MM.1S (cell line): ENCODE measurements around the gene FDX2.
A peak's percentile ranks its signal among the peaks of the same experiment; 100 is the strongest.

ENCODE experiments used
- DNase-seq: peaks from one replicate; pipeline ENCODE4 v3.0.0-alpha.2; 2015
- H2AFZ ChIP-seq: fragments of 300-600 bp; sonication (generic); 2 replicates; pipeline ENCODE4 v1.6.0; 2016; ENCODE audit warnings: antibody characterized with exemption, low read length
- H3F3A ChIP-seq: fragments of 300-600 bp; sonication (generic); 2 replicates; pipeline ENCODE4 v1.6.1; 2016; ENCODE audit warnings: mild to moderate bottlenecking, antibody characterized with exemption, low read length, moderate library complexity, mixed read lengths; ENCODE audit not compliant: insufficient read depth
- H3K27ac ChIP-seq: fragments of 300-600 bp; sonication (generic); 2 replicates; pipeline ENCODE4 v1.5.1; 2016; ENCODE audit warnings: mild to moderate bottlenecking, low read length
- H3K27me3 ChIP-seq: fragments of 300-600 bp; sonication (generic); replicated peaks from 2 replicates; pipeline ENCODE4 v1.6.0; 2016; ENCODE audit warnings: low read length; ENCODE audit not compliant: insufficient read depth
- H3K36me3 ChIP-seq: fragments of 300-600 bp; sonication (generic); replicated peaks from 2 replicates; pipeline ENCODE4 v1.6.1; 2016; ENCODE audit warnings: mild to moderate bottlenecking, low read length, mixed read lengths; ENCODE audit not compliant: insufficient read depth
- H3K4me1 ChIP-seq: fragments of 300-600 bp; sonication (generic); 2 replicates; pipeline ENCODE4 v1.6.1; 2016; ENCODE audit warnings: low read length, mixed read lengths
- H3K4me2 ChIP-seq: fragments of 300-600 bp; sonication (generic); 2 replicates; pipeline ENCODE4 v1.6.0; 2016; ENCODE audit warnings: low read depth, low read length
- H3K4me3 ChIP-seq: fragments of 300-600 bp; sonication (generic); 2 replicates; pipeline ENCODE4 v1.5.1; 2016; ENCODE audit warnings: low read length, mixed read lengths
- H3K79me2 ChIP-seq: fragments of 300-600 bp; sonication (generic); 2 replicates; pipeline ENCODE4 v1.6.1; 2016; ENCODE audit warnings: mixed run types, low read length, mixed read lengths
- H3K9ac ChIP-seq: fragments of 300-600 bp; sonication (generic); 2 replicates; pipeline ENCODE4 v1.6.1; 2016; ENCODE audit warnings: low read length, mixed read lengths
- H3K9me2 ChIP-seq: fragments of 300-600 bp; sonication (generic); replicated peaks from 2 replicates; pipeline ENCODE4 v1.6.1; 2016; ENCODE audit warnings: mild to moderate bottlenecking, low read length, mixed read lengths; ENCODE audit not compliant: insufficient read depth
- H3K9me3 ChIP-seq: fragments of 300-600 bp; sonication (generic); replicated peaks from 2 replicates; pipeline ENCODE4 v1.6.1; 2016; ENCODE audit warnings: mild to moderate bottlenecking, low read length, mixed read lengths; ENCODE audit not compliant: insufficient read depth
- H4K20me1 ChIP-seq: fragments of 300-600 bp; sonication (generic); 2 replicates; pipeline ENCODE4 v1.6.1; 2016; ENCODE audit warnings: mild to moderate bottlenecking, low read length, moderate library complexity, mixed read lengths; ENCODE audit not compliant: insufficient read depth
- CTCF ChIP-seq: fragments of 300-600 bp; sonication (generic); IDR thresholded peaks from 2 replicates; pipeline ENCODE4 v1.5.1; 2016; ENCODE audit warnings: antibody characterized with exemption, low read length, mixed read lengths
- EZH2 ChIP-seq: fragments of 300-600 bp; sonication (generic); optimal IDR thresholded peaks from 2 replicates; pipeline ENCODE3; 2017; ENCODE audit warnings: low read depth, mild to moderate bottlenecking, antibody characterized with exemption, low read length, mixed read lengths
- EZH2phosphoT487 ChIP-seq: fragments of 300-600 bp; sonication (generic); IDR thresholded peaks from 2 replicates; pipeline ENCODE4 v1.6.1; 2018; ENCODE audit warnings: antibody characterized with exemption, low read length

Gene FDX2

GRCh38 chr19:10315335-10316214, at the start of gene FDX2:
TSS of gene FDX2 (minus strand) at chr19:10316015. CDS start at chr19:10315996, 19 bp downstream.
- DNase-seq: peak; percentile 87
- Histone ChIP-seq H3K4me2 (peak within 1 kb of the TSS; percentile 96), H3F3A (no peaks in the 10 kb centered on the region), H3K4me3 (peak within 1 kb of the TSS; percentile 90), H3K79me2 (peaks cover 3% of the 10 kb centered on the region; the same call in 1 of the 2 replicates), H3K9me2 (no peaks in the 10 kb centered on the region), H3K27ac (peak within 1 kb of the TSS; percentile 3; the same call in 1 of the 2 replicates), H2AFZ (peak within 1 kb of the TSS; percentile 89), H3K36me3 (no peaks in the 10 kb centered on the region), H3K4me1 (0 out of 2 replicates have a peak, but pooled peaks cover 4% of the 10 kb centered on the region), H3K9ac (peak within 1 kb of the TSS; percentile 51), H3K9me3 (no peaks in the 10 kb centered on the region), H3K27me3 (no peaks in the 10 kb centered on the region), H4K20me1 (no peaks in the 10 kb centered on the region)
- TF ChIP-seq CTCF: no peak
- no peak for TF ChIP-seq EZH2phosphoT487
- TF ChIP-seq EZH2: no peak

- Histone ChIP-seq H3K27ac (no peak overlapping the region), H2AFZ (no peak overlapping the region), H3K4me1 (no peaks in the 10 kb centered on the region), H3F3A (no peaks in the 10 kb centered on the region), H3K79me2 (no peaks in the 10 kb centered on the region; the same call in 1 of the 2 replicates), H3K9me3 (no peaks in the 10 kb centered on the region), H3K27me3 (no peaks in the 10 kb centered on the region), H3K4me2 (no peak overlapping the region), H3K9ac (no peak overlapping the region), H4K20me1 (no peaks in the 10 kb centered on the region), H3K36me3 (no peaks in the 10 kb centered on the region), H3K4me3 (no peak overlapping the region), H3K9me2 (no peaks in the 10 kb centered on the region)
- no peak for DNase-seq
- TF ChIP-seq EZH2: no peak
- TF ChIP-seq CTCF: no peak
- no peak for TF ChIP-seq EZH2phosphoT487
These were observed 49.7 kb upstream of the FDX2 start for GRCh38 chr19:10365518-10365917.

- Histone ChIP-seq H3K4me3 (no peak overlapping the region), H3K27me3 (no peaks in the 10 kb centered on the region), H3K9me3 (no peaks in the 10 kb centered on the region), H3F3A (no peaks in the 10 kb centered on the region), H2AFZ (no peak overlapping the region), H3K9me2 (no peaks in the 10 kb centered on the region), H3K79me2 (no peaks in the 10 kb centered on the region; the same call in 1 of the 2 replicates), H3K36me3 (no peaks in the 10 kb centered on the region), H3K27ac (no peak overlapping the region), H3K9ac (no peak overlapping the region), H3K4me1 (no peaks in the 10 kb centered on the region), H4K20me1 (no peaks in the 10 kb centered on the region), H3K4me2 (no peak overlapping the region)
- no peak for DNase-seq
- TF ChIP-seq EZH2phosphoT487 (no peak), CTCF (no peak), EZH2 (no peak)
These were observed 48.8 kb upstream of the FDX2 start for GRCh38 chr19:10364644-10365043.
